IMR-90 (cell line): ENCODE measurements around the gene HELZ. TPM values are rescaled to one million over a fixed set of nuclear protein-coding genes. Genes with fewer than 3 reads are reported as not detected.

Source experiments
- ATAC-seq: fragments of 200-7000 bp; cut with Tn5 transposase; 2 replicates; pipeline ENCODE4 v1.9.1; 2020; ENCODE audit warnings: low read depth, mild to moderate bottlenecking, moderate library complexity
- BruUV-seq: library from RNA; stranded (reverse); fragments of 400-500 nt; replicated peaks from 2 replicates; lab custom pipeline; 2021; lab: Mats Ljungman, UMichigan
- CTCF ChIA-PET: fragments of 300-600 bp; formaldehyde crosslinking; extraction: SDS; loops from one replicate; lab custom pipeline; 2021; ENCODE audit warnings: antibody characterized with exemption; lab: Yijun Ruan, JAX
- POLR2A ChIA-PET: fragments of 300-600 bp; sonication (Branson Sonifier 250); formaldehyde crosslinking; loops from one replicate; lab custom pipeline; 2022; ENCODE audit warnings: antibody characterized with exemption; ENCODE audit not compliant: unreplicated experiment; lab: Charles Lee
- DNase-seq: peaks from one replicate; pipeline ENCODE4 v3.0.0; 2013
- H2AFZ ChIP-seq: replicated peaks from 2 replicates; pipeline ENCODE3; 2013; ENCODE audit warnings: low read length, mild to moderate bottlenecking; ENCODE audit not compliant: poor library complexity
- H2AK5ac ChIP-seq: 2 replicates; pipeline ENCODE4 v1.6.1; 2013; ENCODE audit warnings: low read depth, low read length, inconsistent platforms
- H2AK9ac ChIP-seq: replicated peaks from 2 replicates; pipeline ENCODE3; 2013; ENCODE audit warnings: mild to moderate bottlenecking, low read depth, low read length, moderate library complexity; ENCODE audit not compliant: poor library complexity
- H2BK120ac ChIP-seq: 2 replicates; pipeline ENCODE4 v1.6.1; 2013; ENCODE audit warnings: low read depth, low read length, inconsistent platforms
- H2BK15ac ChIP-seq: 3 replicates; pipeline ENCODE4 v1.6.1; 2013; ENCODE audit warnings: low read depth, low read length, inconsistent platforms
- H2BK20ac ChIP-seq: 2 replicates; pipeline ENCODE4 v1.6.1; 2013; ENCODE audit warnings: low read depth, mild to moderate bottlenecking, inconsistent platforms, low read length, moderate library complexity
- H2BK5ac ChIP-seq: 2 replicates; pipeline ENCODE4 v1.6.1; 2013; ENCODE audit warnings: mild to moderate bottlenecking, low read depth, low read length, inconsistent platforms; ENCODE audit not compliant: poor library complexity, severe bottlenecking
- H3K14ac ChIP-seq: replicated peaks from 2 replicates; pipeline ENCODE4 v1.6.1; 2013; ENCODE audit warnings: low read depth, low read length, inconsistent platforms
- H3K18ac ChIP-seq: 2 replicates; pipeline ENCODE4 v1.6.1; 2013; ENCODE audit warnings: low read depth, low read length, control low read depth
- H3K23ac ChIP-seq: 2 replicates; pipeline ENCODE4 v1.6.1; 2013; ENCODE audit warnings: low read depth, low read length, inconsistent platforms
- H3K27ac ChIP-seq: 2 replicates; pipeline ENCODE4 v1.5.1; 2013; ENCODE audit warnings: mild to moderate bottlenecking, control low read depth, low read length; ENCODE audit not compliant: insufficient read depth
- H3K27me3 ChIP-seq: 2 replicates; pipeline ENCODE4 v1.6.1; 2013; ENCODE audit warnings: low read length; ENCODE audit not compliant: control insufficient read depth, insufficient read depth
- H3K36me3 ChIP-seq: 2 replicates; pipeline ENCODE4 v1.6.1; 2013; ENCODE audit warnings: low read length, mixed read lengths; ENCODE audit not compliant: control insufficient read depth, insufficient read depth
- H3K4ac ChIP-seq: 2 replicates; pipeline ENCODE4 v1.6.1; 2013; ENCODE audit warnings: low read depth, low read length, inconsistent platforms
- H3K4me1 ChIP-seq: 2 replicates; pipeline ENCODE4 v1.6.1; 2013; ENCODE audit warnings: low read length, mixed read lengths; ENCODE audit not compliant: control insufficient read depth, insufficient read depth
- H3K4me2 ChIP-seq: 2 replicates; pipeline ENCODE4 v1.6.1; 2013; ENCODE audit warnings: low read depth, mild to moderate bottlenecking, control low read depth, low read length, moderate library complexity
- H3K4me3 ChIP-seq: 2 replicates; pipeline ENCODE4 v1.5.1; 2013; ENCODE audit warnings: low read depth, mild to moderate bottlenecking, control low read depth, low read length, moderate library complexity; ENCODE audit not compliant: insufficient read depth
- H3K56ac ChIP-seq: 2 replicates; pipeline ENCODE4 v1.6.1; 2013; ENCODE audit warnings: low read length, inconsistent platforms; ENCODE audit not compliant: insufficient read depth; ENCODE audit errors: extremely low read depth
- H3K79me1 ChIP-seq, 2 experiments: 2 replicates each; pipeline ENCODE4 v1.6.1; 2013; ENCODE audit warnings: low read length in 2 of 2, inconsistent platforms in 1 of 2, low read depth in 1 of 2
- H3K9ac ChIP-seq: 2 replicates; pipeline ENCODE4 v1.6.1; 2013; ENCODE audit warnings: low read depth, low read length, control low read depth
- H3K9me1 ChIP-seq: 2 replicates; pipeline ENCODE4 v1.6.1; 2013; ENCODE audit warnings: low read length, inconsistent platforms; ENCODE audit not compliant: insufficient read depth
- H3K9me3 ChIP-seq: 2 replicates; pipeline ENCODE4 v1.6.1; 2013; ENCODE audit warnings: low read length; ENCODE audit not compliant: control insufficient read depth, insufficient read depth
- H4K20me1 ChIP-seq: 2 replicates; pipeline ENCODE4 v1.6.1; 2013; ENCODE audit warnings: low read length, inconsistent platforms; ENCODE audit not compliant: insufficient read depth
- H4K5ac ChIP-seq: 2 replicates; pipeline ENCODE4 v1.6.1; 2013; ENCODE audit warnings: mild to moderate bottlenecking, low read depth, low read length, control low read depth
- H4K8ac ChIP-seq, 2 experiments: 2 replicates each; pipeline ENCODE4 v1.6.1; 2013; ENCODE audit warnings: low read depth in 2 of 2, low read length in 2 of 2, control low read depth in 1 of 2, inconsistent platforms in 1 of 2
- H4K91ac ChIP-seq: 2 replicates; pipeline ENCODE4 v1.6.1; 2013; ENCODE audit warnings: low read depth, low read length, inconsistent platforms; ENCODE audit not compliant: insufficient read depth
- CHD1 ChIP-seq: IDR thresholded peaks from 2 replicates; pipeline ENCODE4 v1.6.1; 2012; ENCODE audit warnings: low read depth, low read length, improper control_type of control experiment
- MAZ ChIP-seq: IDR thresholded peaks from 2 replicates; pipeline ENCODE4 v1.6.1; 2012; ENCODE audit warnings: low read depth, mild to moderate bottlenecking, low read length, improper control_type of control experiment, moderate library complexity, borderline replicate concordance
- WGBS, 2 experiments: methylation state at CpG; one replicate each; pipeline versions ENCODE4 v1.1.5 to v1.1.7; 2013; ENCODE audit warnings: missing lambda C conversion rate in 2 of 2; ENCODE audit not compliant: insufficient read length in 1 of 2; ENCODE audit errors: extremely low coverage in 2 of 2; 5-methylcytosine and 5-hydroxymethylcytosine counted together
- dilution Hi-C: fragments of 300-500 bp; cut with HindIII; formaldehyde crosslinking; loops from one replicate; pipeline ENCODE4 v1.14.3; 2018; ENCODE audit warnings: low sequenced_read_pairs; ENCODE audit not compliant: unreplicated experiment
- in situ Hi-C: fragments of 300-500 bp; cut with MboI; formaldehyde crosslinking; loops from 3 replicates; pipeline ENCODE4 v1.14.3; 2019; ENCODE audit warnings: low sequenced_read_pairs, inconsistent platforms, mixed read lengths
- intact Hi-C: fragments of 100-400 bp; cut with micrococcal nuclease; formaldehyde crosslinking; loops from 2 replicates; pipeline ENCODE4 v1.10.0; 2022
- polyA plus RNA-seq, 3 experiments: library from polyadenylated mRNA; depleted of rRNA; stranded (reverse); fragments of >200 nt; gene quantifications; 2 replicates each; pipeline ENCODE4 v1.2.3, GENCODE V29; 2012; ENCODE audit warnings: low replicate concordance in 1 of 3
- total RNA-seq: library from RNA; depleted of rRNA; stranded (reverse); fragments of >200 nt; gene quantifications from 2 replicates; pipeline ENCODE4 v1.2.3, GENCODE V29; 2012

The HELZ gene
- total and polyA plus RNA-seq, 2 of the 4 experiments (the other 2 are of a cell fraction) = 8.0 to 60.6 TPM

- Histone ChIP-seq H2AFZ (no peak overlapping the region), H2BK15ac (no peak overlapping the region), H3K18ac (no peak overlapping the region), H4K20me1 (peaks cover 4% of the 10 kb centered on the region; the same call in 1 of the 2 replicates), H3K9ac (no peak overlapping the region), H3K27ac (no peak overlapping the region), H3K9me3 (no peaks in the 10 kb centered on the region), H3K4me3 (no peak overlapping the region), H3K79me1 (peaks cover 18 to 61% of the 10 kb centered on the region in 2 experiments), H4K8ac (no peak overlapping the region), H3K14ac (no peak overlapping the region), H3K9me1 (peaks cover 3% of the 10 kb centered on the region; the same call in 1 of the 2 replicates), H3K4me1 (peaks cover 3% of the 10 kb centered on the region), H4K5ac (no peak overlapping the region), H4K91ac (no peak overlapping the region), H2BK120ac (no peak overlapping the region), H3K4me2 (no peak overlapping the region), H2AK9ac (no peak overlapping the region), H3K27me3 (no peaks in the 10 kb centered on the region), H3K23ac (no peak overlapping the region), H3K4ac (no peak overlapping the region), H2BK20ac (no peak overlapping the region), H3K56ac (no peak overlapping the region), H3K36me3 (peaks cover 7% of the 10 kb centered on the region), H2BK5ac (no peak overlapping the region), H2AK5ac (no peak overlapping the region)
- 85% methylated on average over 3 of the region's 5 CpGs; no CpG with 5 or more reads in 1 of the 2 experiments for WGBS, 2 experiments
- in situ Hi-C loops = no loop called here
- BruUV-seq = no TSS peak
- intact Hi-C loops = no loop called here
- dilution Hi-C loops = no loop called here
- CTCF ChIA-PET = no interaction called here
- DNase-seq (no peak), ATAC-seq (no peak)
- TF ChIP-seq MAZ (no peak), CHD1 (no peak)
- POLR2A ChIA-PET = no interaction called here
Observed at GRCh38 chr17:67229109-67229955, 15.7 kb downstream of the HELZ start.
